ENCODE data around the gene ZBTB34. TPM values are rescaled to one million over a fixed set of nuclear protein-coding genes. Genes with fewer than 3 reads are reported as not detected.

ZBTB34 gene
- total and polyA plus RNA-seq, 2 of the 4 experiments (the other 2 are of a cell fraction) = 2.7 to 3.1 TPM

- no peak overlapping the region for H2BK5ac ChIP-seq (ENCODE audit: low read depth, low read length, poor library complexity, severe bottlenecking)
- intact Hi-C loops (cut with micrococcal nuclease) (no loop called here), in situ Hi-C loops (cut with MboI; ENCODE audit: low sequenced_read_pairs) (no loop called here), dilution Hi-C loops (cut with HindIII; ENCODE audit: low sequenced_read_pairs, unreplicated experiment) (no loop called here)
- DNase-seq = no peak
- H3K9ac ChIP-seq (ENCODE audit: low read depth, low read length) = no peak overlapping the region
- H3K27me3 ChIP-seq (ENCODE audit: control insufficient read depth, insufficient read depth, low read length) = no peaks in the 10 kb centered on the region
- ChIA-PET POLR2A (ENCODE audit: unreplicated experiment) (interaction anchor here (0.6 kb wide), 1 partner anchor 23 kb away, joined by 3 read pairs; no protein-coding TSS in a partner anchor), CTCF (interaction anchor here (0.6 kb wide), 1 partner anchor 18 kb away, joined by 3 read pairs; no protein-coding TSS in a partner anchor)
- H3K18ac ChIP-seq (ENCODE audit: low read depth, low read length) = no peak overlapping the region
- no peak overlapping the region for H3K4me3 ChIP-seq (ENCODE audit: insufficient read depth, low read depth, low read length)
- no peak overlapping the region for H3K27ac ChIP-seq (ENCODE audit: insufficient read depth, low read length)
- H3K4me2 ChIP-seq (ENCODE audit: low read depth, low read length) = no peak overlapping the region
- H3K14ac ChIP-seq (replicated peaks; ENCODE audit: low read depth, low read length) = no peak overlapping the region
- peaks cover 17 to 38% of the 10 kb centered on the region in 2 experiments for H3K79me1 ChIP-seq (ENCODE audit: low read depth in 1 of 2, low read length in 2 of 2)
- no peak overlapping the region for H2BK20ac ChIP-seq (ENCODE audit: low read depth, low read length)
- H3K36me3 ChIP-seq (ENCODE audit: control insufficient read depth, insufficient read depth, low read length) = peaks cover 11% of the 10 kb centered on the region; the same call in 1 of the 2 replicates
- H4K20me1 ChIP-seq (ENCODE audit: insufficient read depth, low read length) = peaks cover 28% of the 10 kb centered on the region
- no peaks in the 10 kb centered on the region for H3K9me3 ChIP-seq (ENCODE audit: control insufficient read depth, insufficient read depth, low read length)
- no peak for ATAC-seq (ENCODE audit: low read depth)
- no peak overlapping the region for H2BK120ac ChIP-seq (ENCODE audit: low read depth, low read length)
- no TSS peak for BruUV-seq (replicated peaks)
- H2AK9ac ChIP-seq (replicated peaks; ENCODE audit: low read depth, low read length, poor library complexity) = no peak overlapping the region
- no peak overlapping the region for H4K5ac ChIP-seq (ENCODE audit: low read depth, low read length)
- no peak overlapping the region for H3K23ac ChIP-seq (ENCODE audit: low read depth, low read length)
- H3K4me1 ChIP-seq (ENCODE audit: control insufficient read depth, insufficient read depth, low read length) = peaks cover 3% of the 10 kb centered on the region
- no peak overlapping the region for H2BK15ac ChIP-seq (ENCODE audit: low read depth, low read length)
- no peak overlapping the region for H2AFZ ChIP-seq (replicated peaks; ENCODE audit: low read length, poor library complexity)
- no peak overlapping the region for H4K8ac ChIP-seq (ENCODE audit: low read depth in 2 of 2, low read length in 2 of 2)
- 66% methylated on average over 4 of the region's 23 CpGs; no CpG with 5 or more reads in 1 of the 2 experiments for WGBS, 2 experiments (ENCODE audit: extremely low coverage in 2 of 2, insufficient read length in 1 of 2)
- no peak overlapping the region for H3K56ac ChIP-seq (ENCODE audit: extremely low read depth, insufficient read depth, low read length)
- H2AK5ac ChIP-seq (ENCODE audit: low read depth, low read length) = no peak overlapping the region
- H3K9me1 ChIP-seq (ENCODE audit: insufficient read depth, low read length) = peaks cover 7% of the 10 kb centered on the region
- H3K4ac ChIP-seq (ENCODE audit: low read depth, low read length) = no peak overlapping the region
- no peak overlapping the region for H4K91ac ChIP-seq (ENCODE audit: insufficient read depth, low read depth, low read length)
- TF ChIP-seq RFX5 (IDR thresholded peaks at IDR 0.05; ENCODE audit: low read depth, low read length) (no peak), MAFK (IDR thresholded peaks at IDR 0.05; ENCODE audit: low read depth, low read length) (no peak), USF2 (IDR thresholded peaks at IDR 0.05; ENCODE audit: low read depth, low read length) (no peak), RAD21 (IDR thresholded peaks at IDR 0.05; ENCODE audit: low read length) (no peak), NFE2L2 (IDR thresholded peaks at IDR 0.05; ENCODE audit: low read depth, low read length) (no peak), CTCF (conservative IDR thresholded peaks at IDR 0.05; ENCODE audit: low read depth, low read length) (no peak), POLR2A (IDR thresholded peaks at IDR 0.05; ENCODE audit: low read depth, low read length) (no peak), ELK1 (IDR thresholded peaks at IDR 0.05; ENCODE audit: borderline replicate concordance, low read depth, low read length) (no peak), MAZ (IDR thresholded peaks at IDR 0.05; ENCODE audit: borderline replicate concordance, low read depth, low read length) (no peak), RCOR1 (IDR thresholded peaks at IDR 0.05; ENCODE audit: insufficient replicate concordance, low read length) (no peak), MXI1 (IDR thresholded peaks at IDR 0.05; ENCODE audit: borderline replicate concordance, low read depth, low read length) (no peak), BHLHE40 (IDR thresholded peaks at IDR 0.05; ENCODE audit: low read depth, low read length) (no peak), FOS (IDR thresholded peaks at IDR 0.05; ENCODE audit: low read depth, low read length) (no peak), SMC3 (IDR thresholded peaks at IDR 0.05; ENCODE audit: low read depth, low read length) (no peak), CEBPB (IDR thresholded peaks at IDR 0.05; ENCODE audit: low read depth, low read length) (no peak)
Observed at GRCh38 chr9:126886034-126886822, 25.8 kb downstream of the ZBTB34 start.
